Activated naive CD4-positive, alpha-beta T cell treated with Interleukin-2 at 50 U/mL for 16 hours (primary cell): ENCODE results near the gene C20orf202.

Source experiments
- DNase-seq: peaks from one replicate; pipeline ENCODE4 v3.0.0-alpha.2; 2020

The C20orf202 gene

DNA sequence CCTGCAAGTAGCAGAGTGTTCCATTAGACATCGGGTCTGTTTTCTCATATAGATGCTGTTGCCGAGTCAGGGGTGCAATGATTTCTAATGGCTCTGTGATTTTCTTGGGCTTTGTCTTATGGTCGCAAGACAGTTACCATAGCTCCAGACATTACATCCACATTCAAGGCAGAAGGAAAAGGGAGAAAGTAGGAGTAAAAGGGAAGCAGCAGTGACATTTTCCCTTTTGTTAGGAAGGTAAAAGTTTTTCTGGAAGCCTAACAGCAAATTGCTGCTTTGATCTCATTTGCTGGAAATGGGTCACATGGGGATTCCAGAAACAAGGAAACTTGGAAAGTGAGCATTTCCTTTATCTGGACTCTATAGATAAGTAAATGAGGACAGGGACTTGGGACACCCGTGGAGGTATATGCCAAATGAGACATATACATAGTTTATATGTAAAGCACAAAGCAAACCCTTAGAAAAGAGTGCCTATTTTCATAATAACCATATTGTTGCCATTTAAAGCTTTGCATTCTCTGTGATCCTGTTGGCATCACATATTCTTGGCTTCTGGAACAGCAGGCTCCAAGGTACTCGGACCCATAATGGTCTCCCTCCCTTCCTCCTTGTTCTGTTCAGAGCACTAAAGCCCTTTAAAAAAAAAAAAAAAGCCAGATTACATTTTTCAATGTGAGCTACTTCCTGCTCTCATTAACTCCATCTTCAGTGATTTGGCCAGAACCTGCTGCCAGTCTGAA, at the start of gene C20orf202:
Gene C20orf202 (plus strand): TSS at position 693 of the 743 bp plus-strand sequence. CDS start 132 bp downstream, outside the sequence.
- no peak for DNase-seq

- DNase-seq = no peak
Measured at GRCh38 chr20:1154226-1154625, 49.0 kb upstream of the C20orf202 start.

DNA sequence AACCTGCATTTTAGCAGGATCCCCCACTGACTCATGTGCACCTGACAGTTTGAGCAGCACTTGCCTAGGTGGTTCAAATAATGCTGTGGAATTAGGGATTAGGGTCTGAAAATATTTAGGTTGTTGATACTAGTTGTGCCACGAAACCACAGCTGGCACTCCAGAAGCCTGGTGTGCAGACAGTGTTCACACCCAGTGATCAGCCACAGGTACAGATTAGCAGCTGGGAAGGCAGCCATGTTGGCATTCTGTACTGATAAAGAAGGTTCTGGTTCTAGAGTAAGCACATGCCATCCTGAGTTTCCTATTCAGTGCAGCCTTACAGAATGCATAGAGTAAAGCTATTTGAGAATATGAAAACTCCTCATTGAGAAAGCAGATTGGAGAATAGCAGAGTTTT, 48.6 kb upstream of the C20orf202 start:
- no peak for DNase-seq

GRCh38 chr20:1155342-1155741, 47.9 kb upstream of the C20orf202 start:
- no peak for DNase-seq

DNA sequence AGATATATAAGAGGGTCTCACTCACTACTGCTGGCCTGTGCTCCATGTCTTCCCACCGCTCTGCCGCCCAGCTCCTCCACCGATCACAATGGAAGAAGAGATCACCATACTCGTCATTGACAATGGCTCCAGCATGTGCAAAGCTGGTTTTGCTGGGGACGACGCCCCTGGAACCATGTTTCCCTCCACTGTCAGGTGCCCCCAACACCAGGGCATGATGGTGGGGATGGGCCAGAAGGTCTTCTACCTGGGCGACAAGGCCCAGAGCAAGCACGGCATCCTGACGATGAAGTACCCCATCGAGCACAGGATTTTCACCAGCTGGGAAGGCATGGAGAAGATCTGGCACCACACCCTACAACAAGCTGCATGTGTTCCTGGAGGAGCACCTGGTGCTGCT, 42.8 kb upstream of the C20orf202 start:
- DNase-seq = no peak

DNA sequence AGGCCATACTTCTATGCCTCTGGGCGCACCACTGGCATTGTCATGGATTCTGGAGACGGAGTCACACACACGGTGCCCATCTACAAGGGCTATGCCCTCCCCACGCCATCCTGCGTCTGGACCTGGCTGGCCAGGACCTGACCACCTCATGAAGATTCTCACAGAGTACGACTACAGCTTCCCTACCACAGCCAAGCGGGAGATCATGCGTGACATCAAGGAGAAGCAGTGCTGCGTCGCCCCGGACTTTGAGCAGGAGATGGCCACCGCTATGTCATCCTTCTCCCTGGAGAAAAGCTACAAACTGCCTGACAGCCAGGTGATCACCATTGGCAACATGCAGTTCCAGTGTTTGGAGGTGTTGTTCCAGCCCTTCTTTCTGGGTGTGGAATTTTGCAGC, 42.3 kb upstream of the C20orf202 start:
- no peak for DNase-seq

DNA sequence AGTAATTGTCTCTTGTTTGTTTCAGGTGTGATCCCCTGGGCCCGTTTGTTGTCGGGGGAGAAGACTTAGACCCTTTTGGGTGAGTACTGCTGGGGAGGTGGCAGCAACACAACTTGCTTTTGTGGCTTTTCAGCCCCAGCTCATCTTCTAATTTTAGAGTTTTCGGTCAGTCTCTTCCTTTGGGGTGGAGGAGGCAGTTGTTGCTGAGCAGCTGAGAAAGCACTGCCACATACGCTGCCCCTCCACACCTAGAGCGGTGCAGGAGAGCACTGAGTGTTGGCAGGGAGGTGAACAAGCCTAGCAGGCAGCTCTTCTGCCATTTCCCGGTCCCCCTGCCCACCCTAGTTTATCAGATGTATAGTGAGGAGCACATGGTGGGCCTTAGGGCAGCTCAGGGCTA, 40.1 kb upstream of the C20orf202 start:
- DNase-seq = no peak

- DNase-seq = no peak
Measured at GRCh38 chr20:1163653-1164052, 39.6 kb upstream of the C20orf202 start.

DNA sequence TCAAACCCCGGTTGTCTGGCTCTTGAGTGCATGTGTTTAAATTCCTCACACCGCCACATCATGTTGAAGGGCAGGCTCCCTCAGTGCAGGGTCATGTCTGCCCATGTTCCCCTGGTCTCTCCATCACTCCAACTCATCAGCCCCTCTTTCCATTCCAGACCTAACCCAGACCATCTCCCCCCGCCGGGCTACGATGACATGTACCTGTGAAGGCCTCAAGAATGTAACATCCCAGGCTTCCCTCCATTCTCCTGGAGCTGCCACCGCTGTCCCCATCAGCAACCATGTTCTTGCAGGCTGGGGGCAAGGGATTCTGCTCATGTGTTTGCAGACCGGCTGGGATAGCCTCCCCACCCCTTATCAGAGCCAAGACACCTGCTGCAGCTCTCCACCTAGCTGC, 38.4 kb upstream of the C20orf202 start:
- no peak for DNase-seq

GRCh38 chr20:1165521-1165920, 37.7 kb upstream of the C20orf202 start:
- DNase-seq = no peak

DNA sequence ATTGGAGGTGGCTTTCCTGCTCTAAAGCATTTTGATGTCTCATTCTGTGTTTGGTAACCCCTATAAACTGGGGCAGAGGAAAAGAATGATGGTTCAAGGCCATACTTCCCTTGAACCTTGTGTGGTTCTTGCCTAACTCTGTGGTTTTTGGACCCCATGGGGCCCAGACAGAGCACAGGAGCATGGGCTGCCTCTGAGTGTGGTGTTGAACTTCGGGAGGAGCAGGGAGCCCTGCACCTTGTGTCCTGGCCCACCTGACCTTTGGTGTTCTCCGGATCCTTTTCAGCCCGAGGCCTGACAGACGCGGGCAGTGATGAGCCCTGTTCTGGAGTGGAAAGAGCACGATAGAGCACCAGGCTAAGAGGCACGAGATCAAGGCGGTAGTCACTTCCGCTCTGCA, 37.3 kb upstream of the C20orf202 start:
- DNase-seq = no peak

GRCh38 chr20:1166948-1167720, 36.1 kb upstream of the C20orf202 start:
- DNase-seq = no peak

DNA sequence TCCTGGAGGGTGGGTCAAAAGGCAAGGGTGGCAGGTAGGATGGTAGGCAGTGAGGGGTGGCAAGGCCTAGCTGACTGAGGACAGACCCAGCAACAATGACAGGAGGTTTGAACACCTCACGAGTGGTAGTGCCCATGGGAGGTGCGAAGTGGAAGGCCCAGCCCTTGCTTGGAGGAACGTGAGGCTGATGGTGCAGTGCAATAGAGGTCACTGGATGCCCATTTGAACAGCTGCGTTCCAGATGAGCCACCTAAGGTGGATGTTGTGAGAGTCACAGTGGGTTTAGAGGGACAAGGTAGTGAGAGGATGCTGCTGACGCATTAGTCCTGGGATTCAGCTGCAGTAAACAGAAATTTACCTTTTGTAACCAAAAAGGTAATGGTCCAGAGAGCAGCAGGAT, 34.0 kb upstream of the C20orf202 start:
- DNase-seq = no peak

DNA sequence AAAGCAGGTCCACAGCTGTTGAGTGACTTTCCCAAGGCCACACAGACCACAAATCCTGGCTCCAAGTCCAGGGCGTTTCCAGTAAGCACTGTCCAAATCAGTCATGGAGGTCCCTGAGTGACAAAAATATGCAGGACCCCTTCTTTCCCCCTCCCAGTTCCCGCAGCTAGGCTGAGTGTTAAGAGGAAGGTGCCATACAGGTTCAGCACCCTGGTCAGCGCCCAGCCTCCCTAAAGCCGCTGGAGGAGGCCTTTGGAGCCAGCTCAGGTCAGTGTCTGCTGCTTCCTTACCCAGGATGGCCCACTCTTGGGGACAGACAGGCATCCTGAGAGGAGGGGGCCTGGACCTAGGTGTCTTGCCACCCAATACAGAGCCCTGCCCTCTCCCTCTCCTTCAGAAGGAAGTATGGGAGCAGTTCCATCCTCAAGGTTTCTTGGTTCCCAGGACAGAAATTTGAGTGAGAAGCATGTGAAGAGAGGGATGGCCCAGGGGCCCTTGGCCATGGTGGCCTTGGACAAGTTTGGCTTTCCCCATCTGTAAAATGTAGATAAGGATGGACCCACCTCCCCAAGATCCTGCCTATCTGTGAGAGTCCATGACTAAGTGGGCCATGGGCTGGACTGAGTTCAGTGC, 31.7 kb upstream of the C20orf202 start:
- no peak for DNase-seq

GRCh38 chr20:1173698-1174097, 29.6 kb upstream of the C20orf202 start:
- no peak for DNase-seq

DNA sequence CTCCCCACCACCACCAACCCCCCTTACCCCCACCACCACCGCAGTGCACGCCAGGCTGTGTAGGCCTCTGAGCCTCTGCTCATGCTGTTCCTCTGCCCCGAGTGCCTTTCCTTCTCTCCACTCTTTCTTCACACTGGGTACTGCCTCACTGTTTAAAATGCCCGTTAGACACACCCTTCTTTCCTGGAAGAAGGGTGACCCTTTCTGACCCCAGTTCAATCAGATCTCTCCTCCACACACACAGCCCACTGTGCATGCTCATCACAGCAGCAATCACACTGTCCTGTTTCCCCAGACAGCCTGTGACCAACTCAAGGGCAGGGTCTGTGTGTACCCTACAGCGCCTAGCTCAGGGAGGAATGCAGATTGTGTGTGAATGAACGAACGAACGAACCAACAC, 28.5 kb upstream of the C20orf202 start:
- no peak for DNase-seq

GRCh38 chr20:1177680-1178079, 25.6 kb upstream of the C20orf202 start:
- DNase-seq = no peak

DNA sequence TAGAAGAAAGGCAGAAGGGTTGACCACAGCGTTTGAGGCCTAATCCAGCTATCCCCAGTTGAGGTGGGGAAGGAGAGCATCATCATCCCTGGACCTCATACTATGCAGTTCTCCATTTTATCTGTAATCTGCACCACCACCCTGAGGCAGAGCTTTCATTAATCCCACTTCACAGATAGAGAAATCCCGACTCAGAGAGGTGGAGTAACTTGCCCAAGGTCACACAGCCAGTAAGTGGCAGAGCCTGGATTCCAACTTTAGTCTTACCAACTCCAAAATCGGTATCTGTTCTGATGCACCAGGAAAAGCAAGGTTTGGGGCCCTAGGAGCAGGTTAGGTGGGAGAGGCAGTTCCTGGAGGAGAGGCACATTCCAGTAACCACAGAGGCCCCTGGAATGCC, 25.2 kb upstream of the C20orf202 start:
- no peak for DNase-seq

DNA sequence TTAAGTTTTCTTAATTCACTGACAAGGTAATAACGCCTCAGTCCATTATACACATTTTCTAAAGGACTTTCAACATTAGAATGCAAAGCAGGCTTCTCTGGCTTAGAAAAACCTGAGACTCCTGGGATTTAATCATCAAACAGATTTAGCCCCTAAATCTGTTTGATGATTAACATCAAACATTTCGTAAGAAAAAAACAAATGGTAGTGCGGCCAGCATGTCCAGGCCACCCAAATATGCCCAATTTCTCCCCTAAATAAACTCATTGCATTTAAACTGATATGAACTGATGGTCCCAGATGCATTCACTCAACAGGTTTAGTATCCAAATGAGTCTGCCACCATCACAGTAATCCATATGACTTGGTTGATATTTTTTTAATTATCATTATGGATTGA, 24.6 kb upstream of the C20orf202 start:
- no peak for DNase-seq

DNA sequence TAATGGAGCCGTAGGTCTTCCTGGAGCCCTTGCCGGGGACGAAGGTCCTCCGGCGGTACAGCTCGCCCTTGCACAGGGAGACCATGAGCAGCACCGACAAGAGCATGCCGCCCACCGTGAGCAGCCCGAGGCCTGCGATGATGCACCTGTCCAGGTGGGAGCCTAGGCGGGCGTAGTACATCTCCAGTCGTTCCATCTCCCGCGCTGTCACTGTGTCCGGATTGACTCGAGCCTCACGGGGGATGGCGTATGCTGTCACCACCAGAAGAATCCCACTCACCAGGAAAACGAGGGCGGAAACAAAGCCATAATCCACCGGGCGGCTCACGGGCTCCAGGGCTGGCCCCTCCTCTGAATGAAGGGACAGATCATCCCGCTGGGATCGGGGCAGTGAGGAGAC, 22.3 kb upstream of the C20orf202 start:
- no peak for DNase-seq

- DNase-seq = no peak
Measured at GRCh38 chr20:1182106-1182505, 21.1 kb upstream of the C20orf202 start.

DNA sequence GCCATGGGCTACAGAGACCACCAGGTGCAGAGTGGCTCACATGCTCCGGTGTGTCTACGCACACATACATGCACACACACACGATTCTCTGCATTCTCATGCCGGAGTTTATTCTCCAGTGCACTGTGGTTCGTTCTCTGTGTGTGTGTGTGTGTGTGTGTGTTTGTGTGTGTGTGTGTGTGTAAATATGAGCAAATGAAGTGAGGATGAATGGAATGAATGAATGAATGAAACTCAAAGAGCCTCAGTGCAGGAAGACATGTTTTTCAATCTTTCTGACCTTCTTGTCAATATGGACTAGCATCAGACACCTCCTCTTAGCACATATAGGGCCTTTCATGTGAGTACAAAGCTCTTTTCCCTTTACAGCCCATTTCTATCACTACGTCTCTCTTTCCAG, 20.1 kb upstream of the C20orf202 start:
- DNase-seq = no peak

- DNase-seq = no peak
Measured at GRCh38 chr20:1184260-1184637, 19.0 kb upstream of the C20orf202 start.
